ENCODE measurements around the gene PHAF1. TPM values are rescaled to one million over a fixed set of nuclear protein-coding genes. Genes with fewer than 3 reads are reported as not detected.

PHAF1 gene
- total RNA-seq, 2 donors from 2014 or later, result 18.8 to 19.6 TPM

DNA sequence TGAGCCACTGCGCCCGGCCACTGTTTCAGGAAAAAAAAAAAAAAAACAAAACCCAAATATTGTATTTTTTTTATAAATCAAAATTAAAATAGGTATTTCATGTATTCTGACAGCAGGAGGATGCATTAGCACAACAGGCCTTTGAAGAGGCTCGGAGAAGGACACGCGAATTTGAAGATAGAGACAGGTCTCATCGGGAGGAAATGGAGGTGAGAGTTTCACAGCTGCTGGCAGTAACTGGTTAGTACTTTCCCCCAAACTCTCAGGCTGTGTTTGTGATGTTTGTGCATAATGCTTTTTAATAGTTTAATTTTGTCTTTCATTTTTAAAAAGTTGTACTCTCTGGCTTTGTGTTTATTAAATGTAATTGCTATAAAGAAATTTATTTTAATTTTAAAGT lies 27.6 kb upstream of the PHAF1 start:
- peaks cover 70% of the 10 kb centered on the region for H3K36me3 ChIP-seq (ENCODE audit: control insufficient read depth, insufficient read depth, low read length)
- Mint-ChIP-seq H3K4me3 (no peak overlapping the region), H3K9me3 (no peaks in the 10 kb centered on the region), H3K4me1 (no peaks in the 10 kb centered on the region), H3K36me3 (ENCODE audit: low read depth) (peaks cover 37% of the 10 kb centered on the region), H3K27me3 (ENCODE audit: insufficient read depth) (no peaks in the 10 kb centered on the region), H3K27ac (no peak overlapping the region)
- H3K9me3 ChIP-seq (ENCODE audit: control insufficient read depth, low read length), result no peaks in the 10 kb centered on the region
- H3K4me3 ChIP-seq (ENCODE audit: low read length), result no peak overlapping the region
- H3K4me1 ChIP-seq (ENCODE audit: control insufficient read depth, insufficient read depth, low read length), result no peaks in the 10 kb centered on the region
- no peak overlapping the region for H3K27ac ChIP-seq (ENCODE audit: low read depth, low read length)
- TF ChIP-seq, protein P1, sequence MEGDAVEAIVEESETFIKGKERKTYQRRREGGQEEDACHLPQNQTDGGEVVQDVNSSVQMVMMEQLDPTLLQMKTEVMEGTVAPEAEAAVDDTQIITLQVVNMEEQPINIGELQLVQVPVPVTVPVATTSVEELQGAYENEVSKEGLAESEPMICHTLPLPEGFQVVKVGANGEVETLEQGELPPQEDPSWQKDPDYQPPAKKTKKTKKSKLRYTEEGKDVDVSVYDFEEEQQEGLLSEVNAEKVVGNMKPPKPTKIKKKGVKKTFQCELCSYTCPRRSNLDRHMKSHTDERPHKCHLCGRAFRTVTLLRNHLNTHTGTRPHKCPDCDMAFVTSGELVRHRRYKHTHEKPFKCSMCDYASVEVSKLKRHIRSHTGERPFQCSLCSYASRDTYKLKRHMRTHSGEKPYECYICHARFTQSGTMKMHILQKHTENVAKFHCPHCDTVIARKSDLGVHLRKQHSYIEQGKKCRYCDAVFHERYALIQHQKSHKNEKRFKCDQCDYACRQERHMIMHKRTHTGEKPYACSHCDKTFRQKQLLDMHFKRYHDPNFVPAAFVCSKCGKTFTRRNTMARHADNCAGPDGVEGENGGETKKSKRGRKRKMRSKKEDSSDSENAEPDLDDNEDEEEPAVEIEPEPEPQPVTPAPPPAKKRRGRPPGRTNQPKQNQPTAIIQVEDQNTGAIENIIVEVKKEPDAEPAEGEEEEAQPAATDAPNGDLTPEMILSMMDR (conservative IDR thresholded peaks at IDR 0.05), result no peak
- 94 to 100% methylated on average over 4 to 5 of the region's 6 CpGs for whole genome bisulfite sequencing, 2 experiments (ENCODE audit: insufficient coverage in 1 of 2, insufficient read length in 1 of 2)
- DNase-seq, result no peak
- no peaks in the 10 kb centered on the region for H3K27me3 ChIP-seq (ENCODE audit: control insufficient read depth, insufficient read depth, low read length, poor library complexity, severe bottlenecking)
- no peak overlapping the region for H3K9ac ChIP-seq (ENCODE audit: extremely low read depth, low read length, poor library complexity, severe bottlenecking)

DNA sequence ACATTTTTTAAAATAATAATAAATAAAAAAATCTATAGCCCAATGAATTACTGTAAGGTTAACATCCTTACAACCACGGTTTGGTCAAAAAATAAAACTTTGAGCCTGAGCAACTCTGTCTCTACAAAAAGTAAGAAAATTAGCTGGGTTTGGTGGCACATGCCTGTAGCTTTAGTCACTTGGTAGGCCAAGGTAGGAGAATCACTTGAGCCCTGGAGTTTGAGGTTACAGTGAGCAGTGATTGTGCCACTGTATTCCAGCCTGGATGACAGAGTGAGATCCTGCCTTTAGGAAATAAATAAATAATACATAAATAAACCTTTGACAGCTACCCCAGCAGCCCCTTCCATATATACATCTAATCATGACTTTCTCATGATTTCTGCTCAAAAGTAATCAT lies 26.9 kb upstream of the PHAF1 start:
- no peaks in the 10 kb centered on the region for H3K4me1 Mint-ChIP-seq
- Histone ChIP-seq H3K27ac (ENCODE audit: low read depth, low read length) (no peak overlapping the region), H3K36me3 (ENCODE audit: control insufficient read depth, insufficient read depth, low read length) (peaks cover 68% of the 10 kb centered on the region), H3K27me3 (ENCODE audit: control insufficient read depth, insufficient read depth, low read length, poor library complexity, severe bottlenecking) (no peaks in the 10 kb centered on the region), H3K4me1 (ENCODE audit: control insufficient read depth, insufficient read depth, low read length) (no peaks in the 10 kb centered on the region), H3K4me3 (ENCODE audit: low read length) (no peak overlapping the region), H3K9ac (ENCODE audit: extremely low read depth, low read length, poor library complexity, severe bottlenecking) (no peak overlapping the region), H3K9me3 (ENCODE audit: control insufficient read depth, low read length) (no peaks in the 10 kb centered on the region)
- TF ChIP-seq, protein P1 (conservative IDR thresholded peaks at IDR 0.05), result no peak
- no peak overlapping the region for H3K27ac Mint-ChIP-seq
- H3K27me3 Mint-ChIP-seq (ENCODE audit: insufficient read depth), result no peaks in the 10 kb centered on the region
- no peak overlapping the region for H3K4me3 Mint-ChIP-seq
- DNase-seq, result no peak
- peaks cover 35% of the 10 kb centered on the region for H3K36me3 Mint-ChIP-seq (ENCODE audit: low read depth)
- H3K9me3 Mint-ChIP-seq, result no peaks in the 10 kb centered on the region
- whole genome bisulfite sequencing, 2 experiments (ENCODE audit: insufficient coverage in 1 of 2, insufficient read length in 1 of 2), result 100% methylated on average over 1 of the region's 1 CpG

DNA sequence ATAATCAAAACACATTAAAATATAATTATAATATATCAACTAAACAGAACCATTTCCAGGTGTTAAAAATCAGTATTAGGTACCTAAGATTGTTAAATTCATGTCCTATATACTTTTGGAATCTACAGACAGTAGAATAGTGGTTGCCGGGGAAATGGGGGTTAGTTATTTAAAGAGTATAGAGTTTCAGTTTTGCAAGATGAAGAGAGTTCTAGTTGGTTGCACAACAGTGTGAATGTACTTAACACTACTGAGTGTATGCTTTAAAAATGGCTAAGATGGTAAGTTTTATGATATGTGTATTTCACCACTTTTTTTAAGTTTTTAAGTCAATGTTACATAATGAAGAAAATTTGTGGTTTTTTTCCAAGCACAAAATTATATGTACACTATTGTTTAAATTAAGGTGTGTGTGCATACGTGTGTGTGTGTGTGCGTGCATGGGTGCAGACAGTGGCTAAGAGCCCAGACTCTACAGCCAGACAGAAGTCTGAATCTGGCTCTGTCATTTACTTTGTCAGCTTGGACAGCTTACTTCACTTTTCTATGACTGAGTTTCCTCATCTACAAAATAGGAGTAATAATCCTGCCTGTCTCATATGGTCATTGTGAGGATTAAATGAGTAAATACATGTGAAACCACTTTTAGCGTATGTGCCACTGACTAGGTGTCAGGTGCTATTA lies 25.3 kb upstream of the PHAF1 start:
- H3K27ac ChIP-seq (ENCODE audit: low read depth, low read length), result no peak overlapping the region
- no peaks in the 10 kb centered on the region for H3K4me1 ChIP-seq (ENCODE audit: control insufficient read depth, insufficient read depth, low read length)
- 98 to 100% methylated on average over 1 to 3 of the region's 4 CpGs for WGBS, 2 experiments (ENCODE audit: insufficient coverage in 1 of 2, insufficient read length in 1 of 2)
- no peaks in the 10 kb centered on the region for H3K9me3 ChIP-seq (ENCODE audit: control insufficient read depth, low read length)
- H3K4me3 ChIP-seq (ENCODE audit: low read length), result no peak overlapping the region
- H3K9ac ChIP-seq (ENCODE audit: extremely low read depth, low read length, poor library complexity, severe bottlenecking), result no peak overlapping the region
- Mint-ChIP-seq H3K27ac (no peak overlapping the region), H3K4me3 (no peak overlapping the region), H3K4me1 (no peaks in the 10 kb centered on the region), H3K9me3 (no peaks in the 10 kb centered on the region), H3K27me3 (ENCODE audit: insufficient read depth) (no peaks in the 10 kb centered on the region), H3K36me3 (ENCODE audit: low read depth) (peaks cover 28% of the 10 kb centered on the region)
- peaks cover 67% of the 10 kb centered on the region for H3K36me3 ChIP-seq (ENCODE audit: control insufficient read depth, insufficient read depth, low read length)
- H3K27me3 ChIP-seq (ENCODE audit: control insufficient read depth, insufficient read depth, low read length, poor library complexity, severe bottlenecking), result no peaks in the 10 kb centered on the region
- TF ChIP-seq, protein P1 (conservative IDR thresholded peaks at IDR 0.05), result no peak
- DNase-seq, result no peak

All from endodermal cell (in vitro differentiated cells).